Thoracic aorta (tissue), 2 donors: ENCODE results near the gene MAPKAPK2. TPM values are rescaled to one million over a fixed set of nuclear protein-coding genes. Genes with fewer than 3 reads are reported as not detected.

Experiments used
- ATAC-seq: fragments of 150-250 bp; one replicate; pipeline ENCODE4 v1.8.0; 2017; ENCODE audit warnings: low read depth; ENCODE audit not compliant: insufficient number of reproducible peaks, low FRiP score
- DNase-seq: peaks from one replicate; pipeline ENCODE4 v3.0.0-alpha.2; 2020; ENCODE audit warnings: low spot score
- H3K27ac ChIP-seq, 2 donors: fragments of 200-600 bp; sonication (generic); 1 replicate in 1 of 2; 2 replicates in 1 of 2; pipeline ENCODE4 v1.5.1; 2016; ENCODE audit warnings: mild to moderate bottlenecking in 2 of 2, moderate library complexity in 2 of 2
- H3K27me3 ChIP-seq: fragments of 200-600 bp; sonication (generic); replicated peaks from 2 replicates; pipeline ENCODE4 v1.6.0; 2016; ENCODE audit warnings: mild to moderate bottlenecking; ENCODE audit not compliant: insufficient read depth
- H3K36me3 ChIP-seq: fragments of 200-600 bp; sonication (generic); one replicate; pipeline ENCODE4 v1.5.1; 2016
- H3K4me1 ChIP-seq, 2 donors: fragments of 200-600 bp; sonication (generic); 1 replicate in 1 of 2; 2 replicates in 1 of 2; pipeline versions ENCODE4 v1.5.1 to v1.6.0; 2016; ENCODE audit warnings: low read depth in 2 of 2, mild to moderate bottlenecking in 1 of 2; ENCODE audit not compliant: control insufficient read depth in 1 of 2
- H3K4me3 ChIP-seq: fragments of 200-600 bp; sonication (generic); 2 replicates; pipeline ENCODE4 v1.5.1; 2016; ENCODE audit warnings: mild to moderate bottlenecking
- H3K9me3 ChIP-seq: fragments of 200-600 bp; sonication (generic); 2 replicates; pipeline ENCODE4 v1.5.1; 2016
- CTCF ChIP-seq: fragments of 200-600 bp; sonication (generic); IDR thresholded peaks from one replicate; pipeline ENCODE4 v1.5.1; 2019; ENCODE audit warnings: antibody characterized with exemption
- total RNA-seq, 2 donors: library from RNA; depleted of rRNA; stranded (reverse); fragments of >200 nt; gene quantifications; one replicate each; pipeline versions ENCODE4 v1.1.0 to v1.2.3, GENCODE V29; 2016

MAPKAPK2 gene
- total RNA-seq, 2 donors from 2014 or later: 80.7 to 89.2 TPM

GRCh38 chr1:206766251-206766856 is 81.6 kb downstream of the MAPKAPK2 start:
- Histone ChIP-seq H3K27ac (no peak overlapping the region), H3K27me3 (no peaks in the 10 kb centered on the region), H3K4me1 (no peaks in the 10 kb centered on the region), H3K9me3 (no peaks in the 10 kb centered on the region), H3K36me3 (no peaks in the 10 kb centered on the region), H3K4me3 (no peak overlapping the region)
- no peak for TF ChIP-seq CTCF
- ATAC-seq (no peak), DNase-seq (no peak)

DNA sequence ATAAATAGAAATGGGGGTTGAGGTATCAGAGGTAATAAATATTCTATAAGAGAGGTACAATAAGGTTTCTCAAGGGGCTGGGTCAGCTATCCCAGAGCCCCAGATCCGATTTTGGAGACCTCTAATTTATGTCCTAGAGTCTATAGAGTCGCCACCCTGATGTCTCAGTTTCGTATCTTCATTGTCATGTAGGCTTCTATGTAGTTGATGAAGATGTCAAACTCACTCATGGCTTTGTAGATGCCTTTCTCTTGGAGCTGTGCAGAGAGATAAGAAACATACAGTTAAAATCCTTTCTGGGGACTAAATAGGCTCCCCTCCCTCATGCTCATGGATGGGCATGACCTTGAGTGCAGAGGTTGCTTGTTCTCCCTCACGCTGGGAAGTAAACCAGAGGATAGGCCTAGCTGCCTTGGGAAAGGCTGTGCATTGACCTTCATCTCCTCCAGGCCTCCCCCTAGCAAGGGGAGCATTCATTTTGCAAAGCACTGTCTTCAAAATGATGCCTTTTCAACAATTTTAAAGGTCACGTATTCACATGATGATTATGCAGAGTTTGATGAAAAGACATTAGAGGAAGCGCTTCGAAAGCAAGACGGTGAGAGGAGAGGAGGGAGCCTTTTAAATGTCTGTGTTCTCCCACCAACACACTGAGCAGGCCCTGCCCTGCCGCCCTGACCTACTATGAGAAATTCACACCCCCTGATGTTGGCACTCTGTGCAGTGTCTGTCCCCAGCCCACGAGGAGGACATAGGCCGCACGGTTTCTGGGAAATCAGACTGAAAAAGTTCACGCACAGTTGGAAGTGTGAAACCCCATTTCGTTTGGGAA is 84.0 kb downstream of the MAPKAPK2 start:
- ATAC-seq: no peak

GRCh38 chr1:206769304-206769731 is 84.6 kb downstream of the MAPKAPK2 start:
- no peak for ATAC-seq

More for the DNA sequence above, 84.0 kb downstream of the MAPKAPK2 start:
- Histone ChIP-seq H3K36me3 (no peaks in the 10 kb centered on the region), H3K4me1 (no peaks in the 10 kb centered on the region), H3K9me3 (no peaks in the 10 kb centered on the region), H3K4me3 (no peak overlapping the region), H3K27ac (no peak overlapping the region), H3K27me3 (no peaks in the 10 kb centered on the region)
- DNase-seq: no peak
- no peak for TF ChIP-seq CTCF

DNA sequence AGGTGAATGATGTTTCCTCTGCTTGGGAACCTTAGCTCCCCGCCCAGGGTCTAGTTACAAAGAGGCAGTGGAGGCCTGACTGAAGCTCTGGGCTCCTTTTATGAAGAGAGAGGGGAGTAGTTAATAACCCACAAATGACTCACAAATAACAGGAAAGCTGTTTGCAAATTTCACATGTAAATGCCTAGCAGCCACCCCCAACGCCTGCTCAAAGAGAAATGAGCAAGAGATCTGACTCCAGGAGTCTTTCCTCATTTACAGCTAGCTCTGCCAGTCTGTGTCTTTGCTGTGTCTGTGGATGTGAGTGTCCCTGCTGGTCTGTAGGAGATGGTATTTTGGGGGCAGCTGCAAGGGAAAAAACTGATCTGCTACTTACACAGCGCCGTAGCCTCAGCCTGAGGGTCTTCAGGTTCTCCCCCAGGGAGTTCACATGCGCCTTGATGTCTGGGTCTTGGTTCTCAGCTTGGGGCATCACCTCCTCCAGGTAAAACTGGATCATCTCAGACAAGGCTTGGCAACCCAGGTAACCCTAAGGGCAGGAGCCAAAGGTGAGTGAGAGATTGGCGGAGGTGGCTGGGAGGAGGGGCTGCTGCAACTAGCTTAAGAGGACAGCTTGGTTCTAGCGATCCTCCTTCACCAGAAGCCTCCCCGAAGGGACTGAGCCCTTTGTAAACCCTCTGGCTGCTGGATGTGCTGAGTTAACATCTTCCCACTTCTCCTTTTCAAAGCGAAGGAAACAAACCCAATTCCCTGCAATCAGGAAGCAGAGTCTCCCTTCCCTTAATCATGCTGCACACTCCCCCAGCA is 86.0 kb downstream of the MAPKAPK2 start, which contains the start of gene IL19:
IL19 (plus strand) TSS at position 243 of the 807 bp plus-strand sequence. CDS start 65,890 bp downstream, outside the sequence.
- Histone ChIP-seq H3K27me3 (no peaks in the 10 kb centered on the region), H3K36me3 (no peaks in the 10 kb centered on the region), H3K4me1 (no peaks in the 10 kb centered on the region), H3K9me3 (no peaks in the 10 kb centered on the region), H3K27ac (peak within 1 kb of the TSS in 1 of 2 donors; percentile 54), H3K4me3 (peak within 1 kb of the TSS; percentile 46)
- no peak for TF ChIP-seq CTCF
- ATAC-seq (no peak), DNase-seq (no peak)

More at GRCh38 chr1:206769304-206769731, 84.6 kb downstream of the MAPKAPK2 start:
- no peak for DNase-seq
- no peak for TF ChIP-seq CTCF
- no peaks in the 10 kb centered on the region for H3K9me3 ChIP-seq
- no peaks in the 10 kb centered on the region for H3K27me3 ChIP-seq
- no peaks in the 10 kb centered on the region for H3K4me1 ChIP-seq
- H3K27ac ChIP-seq: no peak overlapping the region
- H3K36me3 ChIP-seq: no peaks in the 10 kb centered on the region
- peak overlapping the region; percentile 15 for H3K4me3 ChIP-seq

DNA sequence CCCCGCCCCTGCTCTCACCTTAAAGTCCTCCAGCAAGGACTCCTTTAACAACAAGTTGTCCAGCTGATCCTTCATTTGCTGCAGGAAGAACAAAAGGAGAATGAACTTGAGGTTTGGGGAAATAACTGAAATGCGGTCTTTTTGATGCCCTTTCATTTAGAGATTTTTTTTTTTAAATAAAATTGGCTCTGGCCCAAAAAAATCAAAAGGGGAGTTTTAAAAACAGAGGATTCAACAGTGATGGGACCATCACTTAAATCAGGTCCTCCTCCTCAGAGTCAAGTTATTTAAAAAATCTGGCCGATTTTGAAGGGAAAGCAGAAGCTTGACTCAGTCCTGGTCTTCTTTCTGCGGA is 86.6 kb downstream of the MAPKAPK2 start:
- no peak for ATAC-seq
- Histone ChIP-seq H3K4me3 (peak overlapping the region; percentile 25), H3K36me3 (no peaks in the 10 kb centered on the region), H3K9me3 (no peaks in the 10 kb centered on the region), H3K4me1 (no peaks in the 10 kb centered on the region), H3K27ac (no peak overlapping the region), H3K27me3 (no peaks in the 10 kb centered on the region)
- TF ChIP-seq CTCF: no peak
- DNase-seq: no peak
